ENCODE measurements around the gene PRODH2.

Gene PRODH2, protein sequence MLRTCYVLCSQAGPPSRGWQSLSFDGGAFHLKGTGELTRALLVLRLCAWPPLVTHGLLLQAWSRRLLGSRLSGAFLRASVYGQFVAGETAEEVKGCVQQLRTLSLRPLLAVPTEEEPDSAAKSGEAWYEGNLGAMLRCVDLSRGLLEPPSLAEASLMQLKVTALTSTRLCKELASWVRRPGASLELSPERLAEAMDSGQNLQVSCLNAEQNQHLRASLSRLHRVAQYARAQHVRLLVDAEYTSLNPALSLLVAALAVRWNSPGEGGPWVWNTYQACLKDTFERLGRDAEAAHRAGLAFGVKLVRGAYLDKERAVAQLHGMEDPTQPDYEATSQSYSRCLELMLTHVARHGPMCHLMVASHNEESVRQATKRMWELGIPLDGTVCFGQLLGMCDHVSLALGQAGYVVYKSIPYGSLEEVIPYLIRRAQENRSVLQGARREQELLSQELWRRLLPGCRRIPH

DNA sequence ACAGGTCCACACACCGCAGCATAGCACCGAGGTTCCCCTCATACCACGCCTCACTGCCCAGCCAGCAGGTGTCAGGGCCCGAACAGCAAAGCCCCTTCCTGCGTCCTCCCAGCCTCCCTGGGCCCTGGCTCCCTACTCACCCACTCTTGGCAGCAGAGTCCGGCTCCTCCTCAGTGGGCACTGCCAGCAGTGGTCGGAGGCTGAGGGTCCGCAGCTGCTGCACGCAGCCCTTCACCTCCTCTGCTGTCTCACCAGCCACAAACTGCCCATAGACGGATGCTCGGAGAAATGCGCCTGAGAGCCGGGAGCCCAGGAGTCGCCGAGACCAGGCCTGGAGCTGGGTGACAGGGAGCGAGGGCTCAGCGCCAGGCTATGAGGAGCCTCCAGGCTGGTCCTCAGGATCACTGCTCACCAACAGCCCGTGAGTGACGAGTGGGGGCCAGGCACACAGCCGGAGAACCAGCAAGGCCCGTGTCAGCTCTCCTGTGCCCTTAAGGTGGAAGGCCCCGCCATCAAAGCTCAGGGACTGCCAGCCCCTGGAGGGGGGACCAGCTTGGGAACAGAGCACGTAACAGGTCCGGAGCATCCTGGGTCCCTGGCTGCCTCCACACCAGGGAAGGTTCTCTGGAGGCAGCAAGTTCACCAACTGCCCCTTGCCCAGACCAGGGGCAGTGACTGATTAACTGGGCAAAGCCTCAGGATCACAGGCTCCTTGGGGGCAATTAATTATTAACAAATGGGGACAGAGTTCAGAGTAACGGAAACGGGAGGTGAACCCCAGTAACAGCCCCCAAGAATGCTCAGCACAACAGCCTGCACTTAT lies at the start of gene PRODH2:
TSS of gene PRODH2 (minus strand) at position 626 of the 823 bp plus-strand sequence. CDS start at position 586, 40 bp downstream.
- no peak for DNase-seq

DNA sequence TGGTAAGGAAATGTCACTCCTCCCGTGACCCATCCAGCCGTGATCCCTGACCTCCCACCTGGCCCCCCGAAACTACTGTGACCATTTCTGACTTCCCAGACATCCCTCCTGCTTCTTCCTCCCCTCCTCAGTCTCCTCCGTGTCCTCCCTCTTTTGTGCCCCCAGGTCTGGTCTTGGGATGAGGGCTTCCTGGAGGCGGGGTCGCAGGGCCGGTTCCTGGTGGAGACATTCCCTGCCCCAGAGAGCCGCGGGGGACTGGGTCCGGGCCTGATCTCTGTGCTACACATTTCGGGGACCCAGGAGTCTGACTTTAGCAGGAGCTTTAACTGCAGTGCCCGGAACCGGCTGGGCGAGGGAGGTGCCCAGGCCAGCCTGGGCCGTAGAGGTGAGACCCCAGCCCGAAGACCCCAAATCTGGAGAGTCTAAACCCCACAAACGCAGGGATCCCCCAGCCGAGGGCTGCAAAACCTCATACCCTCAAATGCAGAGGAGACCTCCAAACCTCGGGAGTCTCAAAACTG lies 49.1 kb upstream of the PRODH2 start:
- DNase-seq: no peak

DNA sequence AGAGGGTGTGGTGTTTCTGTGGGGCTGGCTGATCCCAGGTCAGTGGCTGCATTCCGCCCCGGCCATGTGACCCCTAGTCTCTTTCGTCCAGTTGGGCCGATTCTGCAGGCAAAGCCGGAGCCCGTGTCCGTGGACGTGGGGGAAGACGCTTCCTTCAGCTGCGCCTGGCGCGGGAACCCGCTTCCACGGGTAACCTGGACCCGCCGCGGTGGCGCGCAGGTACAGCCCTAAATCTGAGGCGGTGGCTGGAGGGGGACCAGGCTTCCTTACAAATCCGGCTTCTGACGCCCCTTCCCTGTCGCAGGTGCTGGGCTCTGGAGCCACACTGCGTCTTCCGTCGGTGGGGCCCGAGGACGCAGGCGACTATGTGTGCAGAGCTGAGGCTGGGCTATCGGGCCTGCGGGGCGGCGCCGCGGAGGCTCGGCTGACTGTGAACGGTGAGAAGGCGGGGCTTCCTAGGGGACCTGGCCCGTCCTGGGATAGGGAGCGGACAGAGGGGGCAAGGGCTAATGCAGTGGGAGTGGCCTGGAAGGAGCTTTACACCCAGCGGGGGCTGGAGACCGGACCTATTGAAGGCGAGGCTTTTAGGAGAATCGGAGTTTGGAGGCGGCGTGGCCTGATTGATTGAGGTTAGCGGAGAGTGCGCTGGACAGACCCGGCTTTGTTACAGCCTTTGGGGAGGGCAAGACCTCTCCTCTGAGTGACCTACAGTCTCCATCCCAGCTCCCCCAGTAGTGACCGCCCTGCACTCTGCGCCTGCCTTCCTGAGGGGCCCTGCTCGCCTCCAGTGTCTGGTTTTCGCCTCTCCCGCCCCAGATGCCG lies 48.4 kb upstream of the PRODH2 start:
- no peak for DNase-seq

DNA sequence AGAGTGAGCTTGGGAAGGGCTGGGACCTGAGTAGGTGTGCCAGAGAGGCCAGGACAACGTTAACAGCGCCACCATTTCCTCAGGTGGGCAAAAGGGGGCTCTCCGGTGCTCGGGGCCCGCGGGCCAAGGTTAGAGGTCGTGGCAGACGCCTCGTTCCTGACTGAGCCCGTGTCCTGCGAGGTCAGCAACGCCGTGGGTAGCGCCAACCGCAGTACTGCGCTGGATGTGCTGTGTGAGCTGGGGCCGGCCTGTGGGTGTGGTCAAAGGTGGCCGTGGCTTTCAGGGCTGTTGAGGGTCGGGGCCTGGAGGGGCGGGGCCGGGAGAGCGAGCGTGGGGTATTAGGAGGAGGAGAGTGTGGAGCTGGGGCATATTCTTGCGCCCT lies 47.8 kb upstream of the PRODH2 start:
- no peak for DNase-seq

DNA sequence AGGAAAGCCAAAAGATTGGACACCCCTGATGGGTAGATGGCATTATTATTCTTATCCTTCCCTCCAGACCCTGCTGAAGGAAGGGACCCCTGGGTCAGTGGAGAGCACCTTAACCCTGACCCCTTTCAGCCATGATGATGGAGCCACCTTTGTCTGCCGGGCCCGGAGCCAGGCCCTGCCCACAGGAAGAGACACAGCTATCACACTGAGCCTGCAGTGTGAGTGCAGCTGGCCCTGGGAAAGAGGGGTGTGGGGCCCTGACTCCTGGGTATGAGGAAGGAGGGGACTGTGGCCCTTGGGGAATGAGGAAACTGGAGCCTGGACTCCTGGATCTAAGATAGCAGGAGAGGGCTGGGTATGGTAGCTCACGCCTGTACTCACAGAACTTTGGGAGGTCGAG lies 46.8 kb upstream of the PRODH2 start:
- DNase-seq: no peak

DNA sequence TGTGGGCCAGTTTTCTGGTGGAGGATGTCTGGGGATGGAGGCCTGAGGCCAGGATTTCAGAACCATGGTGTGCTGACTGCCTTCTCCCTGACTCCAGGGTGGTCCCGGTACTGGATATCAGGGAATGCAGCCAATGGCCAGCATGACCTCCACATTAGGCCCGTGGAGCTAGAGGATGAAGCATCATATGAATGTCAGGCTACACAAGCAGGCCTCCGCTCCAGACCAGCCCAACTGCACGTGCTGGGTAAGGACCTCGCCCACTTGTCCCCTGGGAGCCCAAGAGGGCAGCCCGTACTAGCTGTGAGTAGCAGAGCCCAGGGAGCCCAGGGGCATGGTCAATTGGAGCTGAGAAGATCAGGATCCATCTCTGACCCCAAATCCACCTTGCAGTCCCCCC lies 45.7 kb upstream of the PRODH2 start:
- no peak for DNase-seq

DNA sequence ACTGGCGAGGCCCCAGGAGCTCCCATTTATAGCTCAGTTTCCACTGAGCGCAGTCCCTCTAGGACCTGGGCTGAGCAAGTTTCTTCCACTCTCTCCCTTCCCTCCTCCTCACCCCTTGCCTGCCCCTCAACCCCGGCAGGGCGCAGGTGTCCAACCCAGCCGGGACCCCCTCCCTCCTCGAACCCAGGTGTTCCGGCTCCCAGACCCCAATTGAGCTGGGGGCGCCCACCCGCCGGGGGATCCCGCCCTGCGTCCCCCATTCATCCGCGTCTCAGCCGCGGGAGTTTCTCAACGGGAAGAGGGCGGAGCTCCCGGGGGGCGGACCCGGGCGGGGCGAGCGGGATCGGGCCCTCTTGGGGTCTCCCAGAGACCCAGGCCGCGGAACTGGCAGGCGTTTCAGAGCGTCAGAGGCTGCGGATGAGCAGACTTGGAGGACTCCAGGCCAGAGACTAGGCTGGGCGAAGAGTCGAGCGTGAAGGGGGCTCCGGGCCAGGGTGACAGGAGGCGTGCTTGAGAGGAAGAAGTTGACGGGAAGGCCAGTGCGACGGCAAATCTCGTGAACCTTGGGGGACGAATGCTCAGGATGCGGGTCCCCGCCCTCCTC lies 44.0 kb upstream of the PRODH2 start, which contains the start of gene KIRREL2:
TSS of gene KIRREL2 (plus strand) at position 366 of the 604 bp plus-strand sequence. CDS start at position 575, 209 bp downstream.
- peak; percentile 52 to 66 for DNase-seq

DNA sequence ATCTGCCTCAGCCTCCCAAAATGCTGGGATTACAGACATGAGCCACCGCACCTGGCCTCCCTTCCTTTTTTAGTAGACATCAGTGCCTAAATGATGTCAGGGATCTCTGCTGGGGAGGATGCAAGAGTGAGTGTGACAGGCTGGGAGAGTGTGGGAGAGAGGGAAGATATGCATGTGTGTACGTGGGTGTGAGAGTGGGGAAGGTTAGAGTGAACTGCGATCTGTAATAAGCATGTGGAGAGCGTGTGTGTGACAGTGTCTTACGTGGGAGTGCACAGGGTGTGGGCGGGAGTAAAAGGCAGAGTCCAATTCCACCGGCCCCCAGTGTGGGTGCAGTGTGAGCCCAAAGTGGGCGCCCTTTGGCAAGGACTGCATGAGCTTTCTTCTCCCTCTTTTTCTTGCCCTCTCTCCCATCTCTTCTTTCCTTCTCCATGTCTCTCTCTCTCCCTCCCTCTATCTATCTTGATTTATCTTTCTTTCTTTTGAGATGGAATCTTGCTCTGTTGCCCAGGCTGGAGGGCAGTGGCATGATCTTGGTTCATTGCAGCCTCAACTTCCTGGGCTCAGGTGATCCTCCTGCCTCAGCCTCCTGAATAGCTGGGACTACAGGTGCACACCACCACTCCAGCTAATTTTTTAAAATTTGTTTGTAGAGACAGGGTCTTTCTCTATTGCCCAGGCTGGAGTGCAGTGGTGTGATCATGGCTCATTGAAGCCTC lies 40.6 kb upstream of the PRODH2 start:
- no peak for DNase-seq

DNA sequence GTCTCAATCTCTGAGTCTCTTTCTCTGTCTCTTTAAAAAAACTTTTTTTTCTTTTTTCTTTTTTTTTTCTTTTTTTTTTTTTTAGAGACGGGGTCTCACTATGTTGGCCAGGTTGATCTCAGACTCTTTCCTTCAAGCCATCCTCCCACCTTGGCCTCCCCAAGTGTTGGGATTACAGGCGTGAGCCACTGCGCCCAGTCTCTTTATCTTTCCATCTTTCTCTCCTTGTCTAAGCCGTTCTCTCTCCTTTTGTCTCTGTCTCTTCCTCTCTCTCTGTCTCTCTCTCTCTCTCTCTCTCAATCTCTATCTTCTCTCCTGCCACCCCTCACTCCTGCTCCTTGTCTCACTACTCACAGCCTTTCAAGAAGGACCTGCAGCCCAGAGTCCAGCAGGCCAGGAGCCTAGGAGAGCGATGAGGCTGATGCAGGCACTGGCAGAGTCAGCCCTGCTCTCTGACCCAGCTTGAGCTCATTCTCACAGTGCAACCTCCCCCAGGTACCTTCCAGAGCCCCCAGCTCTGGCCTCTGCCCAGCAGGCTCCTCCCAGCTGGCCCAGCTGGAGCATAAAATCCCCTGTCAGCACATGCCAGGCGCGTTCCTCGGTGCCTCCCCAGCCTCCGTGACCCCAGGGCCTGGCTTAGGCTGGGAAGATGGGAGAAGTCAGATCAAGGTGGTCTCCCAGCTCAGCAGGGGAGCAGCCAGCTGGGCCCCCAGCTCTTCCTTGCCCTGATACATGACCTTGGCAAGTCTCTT lies 39.6 kb upstream of the PRODH2 start, which contains the start of gene NPHS1:
TSS of gene NPHS1 (minus strand) at position 476 of the 752 bp plus-strand sequence. CDS start 667 bp downstream, outside the sequence.
- peak; percentile 10 to 63 for DNase-seq

DNA sequence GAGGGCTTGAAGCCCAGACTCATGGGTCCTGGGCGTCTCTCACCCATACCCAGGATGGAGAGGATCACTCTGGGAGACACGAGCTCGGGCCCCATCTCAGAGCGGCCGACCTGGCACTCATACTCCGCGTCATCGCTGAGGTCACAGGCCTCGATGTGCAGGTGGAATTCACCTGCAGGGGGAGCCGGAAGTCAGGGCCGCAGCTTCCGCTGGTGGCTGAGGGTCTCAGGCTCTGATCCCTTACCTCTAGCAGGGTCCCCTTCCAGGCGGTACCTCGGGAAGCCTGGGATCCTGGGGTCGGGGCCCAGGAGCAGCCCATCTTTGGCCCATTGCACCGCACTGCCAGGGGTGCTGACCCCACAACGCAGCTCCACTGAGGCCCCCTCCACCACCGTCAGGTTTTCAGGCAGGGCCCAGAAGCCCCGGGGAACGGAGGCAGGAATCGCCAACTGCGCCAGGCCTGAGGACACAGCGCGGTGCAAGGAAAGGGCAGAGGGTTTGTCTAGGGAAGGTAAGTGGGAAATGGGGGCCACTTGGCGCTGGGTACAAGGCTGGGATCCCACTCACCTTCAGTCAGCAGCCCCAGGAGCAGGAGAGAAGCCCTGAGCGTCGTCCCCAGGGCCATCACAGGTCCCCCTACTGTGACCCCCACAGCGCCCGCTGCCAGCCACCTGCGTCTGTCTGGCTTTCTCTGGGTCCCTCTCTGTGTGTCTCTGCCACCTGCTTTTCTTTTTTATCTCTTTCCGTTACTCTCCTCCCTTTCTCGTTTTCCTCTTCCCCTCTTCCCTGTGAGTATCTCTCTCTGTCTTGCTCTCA lies 38.8 kb upstream of the PRODH2 start:
- DNase-seq: peak in 1 of 2 experiments; percentile 26

DNA sequence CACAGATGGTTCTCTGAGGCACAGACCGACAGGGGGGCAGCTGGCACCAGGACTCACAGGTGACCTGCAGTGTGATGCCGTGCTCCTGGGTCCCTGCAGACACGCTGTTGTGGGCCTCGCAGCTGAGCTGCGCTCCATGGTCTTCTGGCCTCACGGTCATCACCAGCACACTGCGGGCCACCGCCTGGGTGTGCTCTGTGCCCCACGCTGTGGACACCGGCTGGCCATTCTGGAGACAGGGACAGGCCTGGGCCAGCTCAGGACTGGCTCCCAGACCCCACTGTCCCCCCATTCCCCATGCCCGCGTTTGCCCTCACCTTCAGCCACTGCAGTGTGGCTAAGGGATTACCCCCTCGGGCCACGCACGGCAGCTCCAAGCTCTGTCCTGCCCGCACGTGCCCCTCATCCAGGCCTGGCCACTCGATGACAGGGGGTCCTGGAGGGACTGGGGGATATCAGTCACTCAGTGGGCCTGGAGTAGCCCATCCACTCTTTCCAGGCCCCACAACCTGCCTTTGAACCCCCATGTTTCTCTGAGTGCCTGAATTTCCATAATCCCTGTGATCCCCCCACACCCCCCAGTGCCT lies 36.4 kb upstream of the PRODH2 start:
- no peak for DNase-seq

DNA sequence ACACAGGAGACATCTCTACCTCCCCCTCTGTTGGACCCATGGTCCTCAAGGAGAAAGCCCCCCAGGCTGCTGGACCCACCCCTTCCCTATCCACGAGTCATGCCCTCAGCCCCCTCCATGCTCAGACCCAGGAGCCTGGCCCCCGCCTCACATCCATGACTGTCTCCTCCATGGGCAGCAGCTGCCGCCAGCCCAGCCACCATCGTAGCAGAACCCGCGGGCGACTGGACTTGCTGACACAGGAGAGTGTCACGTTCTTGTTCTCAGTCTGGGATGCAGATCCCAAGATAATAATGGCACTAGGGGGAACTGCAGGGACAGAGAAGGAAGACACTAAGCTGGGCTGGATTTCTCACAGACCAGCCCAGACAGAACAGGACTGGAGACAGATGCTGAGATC lies 35.8 kb upstream of the PRODH2 start:
- no peak for DNase-seq

DNA sequence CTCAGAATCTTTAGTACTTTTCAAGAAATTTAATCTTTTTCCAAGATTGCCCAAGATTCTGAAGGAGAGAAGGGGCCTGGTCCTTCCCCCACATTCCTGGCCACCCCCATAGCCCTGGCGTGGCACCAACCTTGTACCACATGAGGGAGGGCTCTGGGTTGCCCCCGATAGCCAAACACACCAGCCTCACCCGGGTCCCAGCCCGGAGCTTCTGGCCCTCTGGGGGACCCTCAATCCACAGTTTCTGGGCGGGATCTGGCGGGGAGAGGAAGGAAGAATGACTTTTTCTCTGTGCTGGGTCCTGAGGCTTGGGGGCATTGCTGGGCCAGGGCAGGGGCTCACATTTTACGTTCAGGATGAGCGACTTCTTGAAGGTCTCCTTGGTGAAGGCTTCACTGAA lies 35.3 kb upstream of the PRODH2 start:
- no peak for DNase-seq

DNA sequence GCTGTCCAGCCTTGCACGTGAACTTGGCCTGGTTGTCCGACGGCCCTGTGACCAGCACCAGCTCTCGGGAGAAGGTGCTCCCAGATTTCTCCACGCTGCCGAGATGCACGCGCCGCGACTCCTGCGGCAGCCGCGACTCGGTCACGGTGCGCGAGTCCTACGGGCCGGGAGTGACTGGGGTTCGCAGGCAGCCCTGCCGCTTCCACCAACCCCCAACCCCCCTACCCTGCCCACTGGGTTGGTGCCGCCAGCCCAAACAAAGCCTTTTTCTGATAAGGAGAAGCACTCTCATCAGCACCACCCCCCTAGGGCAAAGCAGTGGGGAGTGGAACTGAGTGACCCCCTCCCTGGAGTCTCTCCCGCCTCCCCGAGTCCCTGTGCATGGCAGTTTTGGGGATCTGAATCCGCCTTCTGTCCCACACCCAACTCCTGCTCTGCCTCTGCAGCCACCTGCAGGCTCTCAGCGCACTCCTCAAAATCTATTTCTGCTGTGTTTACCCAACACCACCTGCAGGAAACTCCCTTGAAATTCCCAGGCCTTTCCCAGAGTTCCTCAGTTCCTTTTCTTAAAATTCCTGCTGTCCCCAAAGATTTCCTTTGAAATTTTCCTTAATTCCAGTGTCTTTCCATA lies 33.5 kb upstream of the PRODH2 start:
- DNase-seq: peak in 1 of 2 experiments; percentile 17

DNA sequence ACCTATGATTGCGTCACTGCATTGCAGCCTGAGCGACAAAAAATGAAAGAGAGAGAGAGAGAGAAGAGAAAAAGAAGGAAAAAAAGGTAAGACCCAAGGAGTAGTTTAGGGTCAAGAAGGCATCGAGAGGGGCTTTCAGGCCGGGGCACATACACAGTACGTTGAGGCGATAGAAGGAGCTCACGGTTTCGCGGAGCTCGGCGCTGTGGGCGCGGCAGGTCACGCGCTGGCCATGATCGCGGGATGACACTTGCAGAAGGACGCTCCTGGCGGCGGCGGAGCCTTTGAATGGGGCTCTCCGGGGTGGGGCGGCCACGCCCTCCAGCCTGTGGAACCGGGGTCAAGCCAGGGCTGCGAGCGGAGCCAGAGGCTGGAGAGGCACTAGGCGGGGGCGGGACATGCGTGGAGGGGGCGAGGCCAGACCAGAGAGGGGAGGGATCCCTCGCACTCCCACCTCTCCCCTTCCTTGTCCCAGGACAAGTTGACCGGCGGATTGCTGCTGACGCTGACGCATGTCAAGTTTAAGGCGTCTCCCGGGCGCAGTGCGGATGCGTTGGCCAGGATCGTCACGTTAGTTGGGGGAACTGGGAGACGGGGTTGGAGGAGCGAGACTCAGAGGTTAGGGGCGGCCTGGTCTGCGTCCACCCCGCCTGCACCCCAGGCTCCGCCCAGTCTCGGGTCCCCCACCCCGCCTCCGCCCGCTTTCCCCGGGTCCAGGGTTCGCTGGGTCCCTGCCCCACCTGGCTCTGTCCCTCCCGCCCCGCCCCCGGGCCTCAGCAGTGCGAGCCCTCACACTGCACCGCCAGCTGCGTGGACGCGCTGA lies 32.8 kb upstream of the PRODH2 start:
- DNase-seq: peak; percentile 27 to 40

DNA sequence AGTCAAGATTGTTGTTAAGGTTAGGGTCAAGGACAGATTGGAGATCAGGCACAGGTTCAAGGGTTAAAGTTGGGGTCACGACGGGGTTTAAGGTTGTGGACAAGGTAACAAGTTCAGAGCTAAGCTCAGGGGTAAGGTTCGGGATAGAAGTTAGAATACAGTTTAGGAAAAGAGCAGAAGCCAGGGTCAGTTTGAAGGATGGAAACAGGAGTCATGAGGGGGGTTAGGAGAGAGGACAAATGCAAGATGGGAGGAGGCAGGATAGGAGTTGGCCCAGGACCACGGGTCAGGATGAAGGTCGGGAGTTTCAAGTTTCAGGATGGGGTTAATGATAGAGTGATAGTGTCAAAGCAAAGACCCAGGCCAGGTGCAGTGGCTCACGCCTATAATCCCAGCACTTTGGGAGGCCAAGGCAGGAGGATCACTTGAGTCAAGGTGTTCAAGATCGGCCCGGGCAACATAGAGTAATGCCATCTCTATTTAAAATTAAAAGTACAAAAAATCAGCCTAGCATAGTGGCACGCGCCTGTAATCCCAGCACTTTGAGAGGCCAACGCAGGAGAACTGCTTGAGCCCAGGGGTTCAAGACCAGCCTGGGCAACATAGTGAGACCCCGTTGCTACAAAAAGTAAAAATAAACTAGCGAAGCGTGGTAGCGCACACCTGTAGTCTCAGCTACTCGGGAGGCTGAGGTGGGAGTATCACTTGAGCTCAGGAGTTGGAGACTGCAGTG lies 32.0 kb upstream of the PRODH2 start:
- DNase-seq: no peak

Data from NCI-H524 (cell line).